IMR-90 (cell line): ENCODE results near the gene ZNF99. TPM values are rescaled to one million over a fixed set of nuclear protein-coding genes. Genes with fewer than 3 reads are reported as not detected.

Experiments used
- ATAC-seq: fragments of 200-7000 bp; cut with Tn5 transposase; 2 replicates; pipeline ENCODE4 v1.9.1; 2020; ENCODE audit warnings: low read depth, mild to moderate bottlenecking, moderate library complexity
- BruUV-seq: library from RNA; stranded (reverse); fragments of 400-500 nt; replicated peaks from 2 replicates; lab custom pipeline; 2021; lab: Mats Ljungman, UMichigan
- CTCF ChIA-PET: fragments of 300-600 bp; formaldehyde crosslinking; extraction: SDS; loops from one replicate; lab custom pipeline; 2021; ENCODE audit warnings: antibody characterized with exemption; lab: Yijun Ruan, JAX
- POLR2A ChIA-PET: fragments of 300-600 bp; sonication (Branson Sonifier 250); formaldehyde crosslinking; loops from one replicate; lab custom pipeline; 2022; ENCODE audit warnings: antibody characterized with exemption; ENCODE audit not compliant: unreplicated experiment; lab: Charles Lee
- DNase-seq: peaks from one replicate; pipeline ENCODE4 v3.0.0; 2013
- H2AFZ ChIP-seq: replicated peaks from 2 replicates; pipeline ENCODE3; 2013; ENCODE audit warnings: low read length, mild to moderate bottlenecking; ENCODE audit not compliant: poor library complexity
- H2AK5ac ChIP-seq: 2 replicates; pipeline ENCODE4 v1.6.1; 2013; ENCODE audit warnings: low read depth, low read length, inconsistent platforms
- H2AK9ac ChIP-seq: replicated peaks from 2 replicates; pipeline ENCODE3; 2013; ENCODE audit warnings: mild to moderate bottlenecking, low read depth, low read length, moderate library complexity; ENCODE audit not compliant: poor library complexity
- H2BK120ac ChIP-seq: 2 replicates; pipeline ENCODE4 v1.6.1; 2013; ENCODE audit warnings: low read depth, low read length, inconsistent platforms
- H2BK15ac ChIP-seq: 3 replicates; pipeline ENCODE4 v1.6.1; 2013; ENCODE audit warnings: low read depth, low read length, inconsistent platforms
- H2BK20ac ChIP-seq: 2 replicates; pipeline ENCODE4 v1.6.1; 2013; ENCODE audit warnings: low read depth, mild to moderate bottlenecking, inconsistent platforms, low read length, moderate library complexity
- H2BK5ac ChIP-seq: 2 replicates; pipeline ENCODE4 v1.6.1; 2013; ENCODE audit warnings: mild to moderate bottlenecking, low read depth, low read length, inconsistent platforms; ENCODE audit not compliant: poor library complexity, severe bottlenecking
- H3K14ac ChIP-seq: replicated peaks from 2 replicates; pipeline ENCODE4 v1.6.1; 2013; ENCODE audit warnings: low read depth, low read length, inconsistent platforms
- H3K18ac ChIP-seq: 2 replicates; pipeline ENCODE4 v1.6.1; 2013; ENCODE audit warnings: low read depth, low read length, control low read depth
- H3K23ac ChIP-seq: 2 replicates; pipeline ENCODE4 v1.6.1; 2013; ENCODE audit warnings: low read depth, low read length, inconsistent platforms
- H3K27ac ChIP-seq: 2 replicates; pipeline ENCODE4 v1.5.1; 2013; ENCODE audit warnings: mild to moderate bottlenecking, control low read depth, low read length; ENCODE audit not compliant: insufficient read depth
- H3K27me3 ChIP-seq: 2 replicates; pipeline ENCODE4 v1.6.1; 2013; ENCODE audit warnings: low read length; ENCODE audit not compliant: control insufficient read depth, insufficient read depth
- H3K36me3 ChIP-seq: 2 replicates; pipeline ENCODE4 v1.6.1; 2013; ENCODE audit warnings: low read length, mixed read lengths; ENCODE audit not compliant: control insufficient read depth, insufficient read depth
- H3K4ac ChIP-seq: 2 replicates; pipeline ENCODE4 v1.6.1; 2013; ENCODE audit warnings: low read depth, low read length, inconsistent platforms
- H3K4me1 ChIP-seq: 2 replicates; pipeline ENCODE4 v1.6.1; 2013; ENCODE audit warnings: low read length, mixed read lengths; ENCODE audit not compliant: control insufficient read depth, insufficient read depth
- H3K4me2 ChIP-seq: 2 replicates; pipeline ENCODE4 v1.6.1; 2013; ENCODE audit warnings: low read depth, mild to moderate bottlenecking, control low read depth, low read length, moderate library complexity
- H3K4me3 ChIP-seq: 2 replicates; pipeline ENCODE4 v1.5.1; 2013; ENCODE audit warnings: low read depth, mild to moderate bottlenecking, control low read depth, low read length, moderate library complexity; ENCODE audit not compliant: insufficient read depth
- H3K56ac ChIP-seq: 2 replicates; pipeline ENCODE4 v1.6.1; 2013; ENCODE audit warnings: low read length, inconsistent platforms; ENCODE audit not compliant: insufficient read depth; ENCODE audit errors: extremely low read depth
- H3K79me1 ChIP-seq, 2 experiments: 2 replicates each; pipeline ENCODE4 v1.6.1; 2013; ENCODE audit warnings: low read length in 2 of 2, inconsistent platforms in 1 of 2, low read depth in 1 of 2
- H3K9ac ChIP-seq: 2 replicates; pipeline ENCODE4 v1.6.1; 2013; ENCODE audit warnings: low read depth, low read length, control low read depth
- H3K9me1 ChIP-seq: 2 replicates; pipeline ENCODE4 v1.6.1; 2013; ENCODE audit warnings: low read length, inconsistent platforms; ENCODE audit not compliant: insufficient read depth
- H3K9me3 ChIP-seq: 2 replicates; pipeline ENCODE4 v1.6.1; 2013; ENCODE audit warnings: low read length; ENCODE audit not compliant: control insufficient read depth, insufficient read depth
- H4K20me1 ChIP-seq: 2 replicates; pipeline ENCODE4 v1.6.1; 2013; ENCODE audit warnings: low read length, inconsistent platforms; ENCODE audit not compliant: insufficient read depth
- H4K5ac ChIP-seq: 2 replicates; pipeline ENCODE4 v1.6.1; 2013; ENCODE audit warnings: mild to moderate bottlenecking, low read depth, low read length, control low read depth
- H4K8ac ChIP-seq, 2 experiments: 2 replicates each; pipeline ENCODE4 v1.6.1; 2013; ENCODE audit warnings: low read depth in 2 of 2, low read length in 2 of 2, control low read depth in 1 of 2, inconsistent platforms in 1 of 2
- H4K91ac ChIP-seq: 2 replicates; pipeline ENCODE4 v1.6.1; 2013; ENCODE audit warnings: low read depth, low read length, inconsistent platforms; ENCODE audit not compliant: insufficient read depth
- CHD1 ChIP-seq: IDR thresholded peaks from 2 replicates; pipeline ENCODE4 v1.6.1; 2012; ENCODE audit warnings: low read depth, low read length, improper control_type of control experiment
- CTCF ChIP-seq: conservative IDR thresholded peaks from 2 replicates; pipeline ENCODE4 v1.5.1; 2012; ENCODE audit warnings: mild to moderate bottlenecking, low read depth, low read length, improper control_type of control experiment
- ELK1 ChIP-seq: fragments of 150-350 bp; IDR thresholded peaks from 2 replicates; pipeline ENCODE4 v1.6.1; 2016; ENCODE audit warnings: low read depth, mild to moderate bottlenecking, low read length, moderate library complexity, borderline replicate concordance
- FOS ChIP-seq: fragments of 150-350 bp; IDR thresholded peaks from 2 replicates; pipeline ENCODE4 v1.6.1; 2016; ENCODE audit warnings: low read depth, low read length
- MXI1 ChIP-seq: IDR thresholded peaks from 2 replicates; pipeline ENCODE4 v1.6.1; 2012; ENCODE audit warnings: low read depth, mild to moderate bottlenecking, low read length, moderate library complexity, borderline replicate concordance
- POLR2A ChIP-seq: IDR thresholded peaks from 2 replicates; pipeline ENCODE4 v1.6.1; 2012; ENCODE audit warnings: mild to moderate bottlenecking, low read depth, low read length
- RFX5 ChIP-seq: IDR thresholded peaks from 2 replicates; pipeline ENCODE4 v1.8.0; 2012; ENCODE audit warnings: low read depth, mild to moderate bottlenecking, low read length, moderate library complexity
- SMC3 ChIP-seq: fragments of 150-350 bp; IDR thresholded peaks from 2 replicates; pipeline ENCODE4 v1.6.1; 2016; ENCODE audit warnings: low read depth, mild to moderate bottlenecking, antibody characterized with exemption, low read length, moderate library complexity
- WGBS, 2 experiments: methylation state at CpG; one replicate each; pipeline versions ENCODE4 v1.1.5 to v1.1.7; 2013; ENCODE audit warnings: missing lambda C conversion rate in 2 of 2; ENCODE audit not compliant: insufficient read length in 1 of 2; ENCODE audit errors: extremely low coverage in 2 of 2; 5-methylcytosine and 5-hydroxymethylcytosine counted together
- dilution Hi-C: fragments of 300-500 bp; cut with HindIII; formaldehyde crosslinking; loops from one replicate; pipeline ENCODE4 v1.14.3; 2018; ENCODE audit warnings: low sequenced_read_pairs; ENCODE audit not compliant: unreplicated experiment
- in situ Hi-C: fragments of 300-500 bp; cut with MboI; formaldehyde crosslinking; loops from 3 replicates; pipeline ENCODE4 v1.14.3; 2019; ENCODE audit warnings: low sequenced_read_pairs, inconsistent platforms, mixed read lengths
- intact Hi-C: fragments of 100-400 bp; cut with micrococcal nuclease; formaldehyde crosslinking; loops from 2 replicates; pipeline ENCODE4 v1.10.0; 2022
- polyA plus RNA-seq, 3 experiments: library from polyadenylated mRNA; depleted of rRNA; stranded (reverse); fragments of >200 nt; gene quantifications; 2 replicates each; pipeline ENCODE4 v1.2.3, GENCODE V29; 2012; ENCODE audit warnings: low replicate concordance in 1 of 3
- total RNA-seq: library from RNA; depleted of rRNA; stranded (reverse); fragments of >200 nt; gene quantifications from 2 replicates; pipeline ENCODE4 v1.2.3, GENCODE V29; 2012

The ZNF99 gene
- total and polyA plus RNA-seq, 2 of the 4 experiments (the other 2 are of a cell fraction), result not detected

- H2AFZ ChIP-seq, result no peak overlapping the region
- H3K56ac ChIP-seq, result no peak overlapping the region
- H4K20me1 ChIP-seq, result no peaks in the 10 kb centered on the region
- H2AK9ac ChIP-seq, result no peak overlapping the region
- no peak overlapping the region for H4K5ac ChIP-seq
- dilution Hi-C loops (no loop called here), intact Hi-C loops (no loop called here), in situ Hi-C loops (no loop called here)
- H3K27ac ChIP-seq, result no peak overlapping the region
- no peaks in the 10 kb centered on the region for H3K27me3 ChIP-seq
- no peaks in the 10 kb centered on the region for H3K36me3 ChIP-seq
- ChIA-PET POLR2A (no interaction called here), CTCF (no interaction called here)
- H2BK5ac ChIP-seq, result no peak overlapping the region
- H4K8ac ChIP-seq, result no peak overlapping the region
- no peaks in the 10 kb centered on the region for H3K9me1 ChIP-seq
- H2BK15ac ChIP-seq, result no peak overlapping the region
- no peak overlapping the region for H3K14ac ChIP-seq
- no peaks in the 10 kb centered on the region for H3K4me1 ChIP-seq
- H2BK120ac ChIP-seq, result no peak overlapping the region
- no CpG with 5 or more reads among the region's 7 CpGs for WGBS, 2 experiments
- H3K4me2 ChIP-seq, result no peak overlapping the region
- no peak overlapping the region for H3K4me3 ChIP-seq
- H4K91ac ChIP-seq, result no peak overlapping the region
- no peak for ATAC-seq
- no peak overlapping the region for H3K4ac ChIP-seq
- no peak for DNase-seq
- no peaks in the 10 kb centered on the region for H3K79me1 ChIP-seq
- peaks cover 36% of the 10 kb centered on the region for H3K9me3 ChIP-seq
- no peak overlapping the region for H3K23ac ChIP-seq
- no peak overlapping the region for H3K18ac ChIP-seq
- no peak overlapping the region for H2AK5ac ChIP-seq
- H2BK20ac ChIP-seq, result no peak overlapping the region
- no peak overlapping the region for H3K9ac ChIP-seq
- no peak for TF ChIP-seq CTCF
- no peak for TF ChIP-seq POLR2A
- no peak for TF ChIP-seq MXI1
- no peak for TF ChIP-seq ELK1
- TF ChIP-seq CHD1, result no peak
- no peak for TF ChIP-seq SMC3
- TF ChIP-seq FOS, result no peak
- no peak for TF ChIP-seq RFX5
- BruUV-seq, result no TSS peak
Measured at GRCh38 chr19:22733691-22734090, 50.3 kb downstream of the ZNF99 start.
